ENCODE data around the gene DDX28. TPM values are rescaled to one million over a fixed set of nuclear protein-coding genes. Genes with fewer than 3 reads are reported as not detected.

DDX28 gene
- total and polyA plus RNA-seq, 2 of the 8 experiments (the other 6 are each of a cell fraction or from before 2014, with no cell fraction given) = 16.8 to 28.1 TPM

- Histone ChIP-seq H3K27ac (ENCODE audit: low read depth, low read length) (no peak overlapping the region), H2BK5ac (ENCODE audit: low read depth, low read length) (no peak overlapping the region), H3K4ac (replicated peaks; ENCODE audit: insufficient read length, low read depth, low read length) (no peak overlapping the region), H4K91ac (replicated peaks; ENCODE audit: insufficient read length, low read length) (no peak overlapping the region), H3K14ac (ENCODE audit: insufficient read length) (no peak overlapping the region), H3K79me2 (ENCODE audit: control insufficient read depth in 1 of 2, insufficient read depth in 2 of 2, low read length in 2 of 2) (no peaks in the 10 kb centered on the region), H3K23ac (ENCODE audit: insufficient read length) (no peak overlapping the region), H4K5ac (ENCODE audit: insufficient read length, low read depth, low read length) (no peak overlapping the region), H2BK15ac (ENCODE audit: low read length) (0 out of 2 replicates have a peak overlapping the region, but pooled peaks have one; percentile 46), H3K27me3 (replicated peaks in 1 of 4; ENCODE audit: control insufficient read depth in 3 of 4, extremely low read depth in 1 of 4, insufficient read depth in 3 of 4, low read length in 3 of 4) (peaks cover 0 to 12% (median 8%) of the 10 kb centered on the region in 4 experiments; a peak in 5 of 7 replicates), H2AFZ (ENCODE audit: low read length) (no peak overlapping the region), H4K8ac (ENCODE audit: extremely low read depth, insufficient read depth, low read length) (peak overlapping the region; percentile 89; the same call in 1 of the 2 replicates), H3K79me1 (ENCODE audit: low read depth, low read length) (no peaks in the 10 kb centered on the region; the same call in 1 of the 2 replicates), H3K36me3 (ENCODE audit: control insufficient read depth in 2 of 4, insufficient read depth in 4 of 4, low read length in 3 of 4) (no peaks in the 10 kb centered on the region), H3K18ac (ENCODE audit: extremely low read depth, low read length) (no peak overlapping the region), H3K23me2 (ENCODE audit: low read depth, low read length) (no peaks in the 10 kb centered on the region; the same call in 1 of the 2 replicates), H3K9ac (replicated peaks in 1 of 4; ENCODE audit: extremely low read depth in 1 of 4, low read depth in 3 of 4, low read length in 3 of 4) (no peak overlapping the region), H2BK12ac (ENCODE audit: low read depth, low read length) (peak overlapping the region; percentile 62; the same call in 1 of the 2 replicates), H4K20me1 (replicated peaks in 1 of 2; ENCODE audit: control insufficient read depth in 1 of 2, insufficient read depth in 2 of 2, low read length in 2 of 2) (no peaks in the 10 kb centered on the region), H3K56ac (replicated peaks; ENCODE audit: insufficient read length, low read depth, low read length) (no peak overlapping the region), H3K9me3 (ENCODE audit: insufficient read depth in 2 of 2, low read depth in 1 of 2, low read length in 1 of 2) (no peaks in the 10 kb centered on the region), H2AK5ac (ENCODE audit: low read depth, low read length) (no peak overlapping the region), H3K4me1 (replicated peaks in 1 of 4; ENCODE audit: control insufficient read depth in 3 of 4, insufficient read depth in 4 of 4, low read length in 3 of 4) (no peaks in the 10 kb centered on the region; a peak in 3 of 7 replicates), H3K4me3 (ENCODE audit: extremely low read depth in 1 of 4, insufficient read depth in 2 of 4, low read depth in 3 of 4, low read length in 4 of 4) (no peak overlapping the region), H2BK20ac (ENCODE audit: low read length) (no peak overlapping the region), H2BK120ac (replicated peaks; ENCODE audit: low read depth, low read length) (no peak overlapping the region), H3K4me2 (ENCODE audit: insufficient read depth in 1 of 2, low read depth in 2 of 2, low read length in 2 of 2) (peak overlapping the region in 1 of 2 experiments; percentile 55; a peak in 3 of 4 replicates)
- DNase-seq (ENCODE audit: low read depth in 1 of 2, low spot score in 2 of 2) (peak in 1 of 2 experiments; percentile 93), FAIRE-seq (no peak)
- POLR2A ChIA-PET (ENCODE audit: partially characterized antibody) = interaction anchor here (1.0 to 5.1 kb wide), 2 partner anchors 11 to 29 kb away, joined by 3 to 26 read pairs; partner anchors contain the start of genes DDX28 and DUS2
- 37% methylated on average over 25 of the region's 39 CpGs; no CpG with 5 or more reads in 1 of the 2 experiments for WGBS, 2 experiments (ENCODE audit: extremely low coverage in 1 of 2, insufficient coverage in 1 of 2, insufficient read length in 1 of 2, insufficient replicate concordance in 2 of 2, low coverage in 1 of 2, low lambda C conversion rate in 2 of 2, missing lambda C conversion rate in 1 of 2)
- CTCF ChIA-PET (ENCODE audit: partially characterized antibody) = interaction anchor here (0.6 to 3.0 kb wide), 29 partner anchors 8 to 337 kb away, joined by 3 to 33 read pairs (median 4); partner anchors contain the start of genes DDX28, DPEP2NB, DPEP3 and DUS2
- TF ChIP-seq MAX (IDR thresholded peaks at IDR 0.05) = peak; percentile 95
- peak; percentile 95 for TF ChIP-seq E2F6 (IDR thresholded peaks at IDR 0.05)
- TF ChIP-seq TAF7 (optimal IDR thresholded peaks at IDR 0.05; ENCODE audit: borderline replicate concordance, low read depth, low read length) = peak; percentile 38
- TF ChIP-seq RXRA (IDR thresholded peaks at IDR 0.05; ENCODE audit: insufficient read depth, low read depth, low read length) = no peak
- TF ChIP-seq RFX5 (IDR thresholded peaks at IDR 0.05; ENCODE audit: borderline replicate concordance, low read depth, low read length) = no peak
- TF ChIP-seq CHD2 (IDR thresholded peaks at IDR 0.05; ENCODE audit: low read length) = 0 out of 2 replicates have a peak, but pooled peaks have one; percentile 38
- TF ChIP-seq SP1 (IDR thresholded peaks at IDR 0.05; ENCODE audit: low read depth, low read length) = no peak
These were observed 29.6 kb downstream of the DDX28 start for GRCh38 chr16:67993207-67994039.
